Left hindlimb (tissue), 1 donor: ENCODE results near the gene ABI3.

Experiments used
- DNase-seq: peaks from one replicate; pipeline ENCODE4 v3.0.0-alpha.2; 2018

ABI3 gene

GRCh38 chr17:49198211-49198610 lies 12.3 kb upstream of the ABI3 start:
- no peak for DNase-seq

GRCh38 chr17:49200423-49201083 lies 10.0 kb upstream of the ABI3 start:
- DNase-seq, result no peak

DNA sequence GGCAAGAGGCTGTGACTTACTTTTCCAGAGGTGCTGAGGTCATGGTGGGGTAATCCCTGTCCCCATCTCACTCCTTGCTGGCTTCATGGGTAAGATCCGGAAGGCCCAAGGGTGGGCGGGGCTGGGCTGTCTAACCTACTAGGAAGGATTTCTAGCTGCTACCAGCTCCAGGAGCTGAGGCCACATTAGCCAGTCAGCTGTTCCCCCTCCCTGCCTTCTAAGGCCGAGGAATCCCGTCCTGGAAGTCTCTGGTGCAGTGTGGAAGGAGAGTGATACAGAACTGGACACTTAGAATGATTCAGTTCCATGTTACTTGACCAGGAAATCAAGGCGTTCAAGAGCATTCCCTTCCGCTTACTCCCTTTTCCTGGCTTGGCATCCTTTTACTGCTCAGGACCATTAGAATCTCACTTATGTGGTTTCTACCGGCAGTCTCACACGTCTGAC lies 9.0 kb upstream of the ABI3 start:
- no peak for DNase-seq

- no peak for DNase-seq
Observed at GRCh38 chr17:49203796-49204195, 6.7 kb upstream of the ABI3 start.

GRCh38 chr17:49204516-49204915 lies 6.0 kb upstream of the ABI3 start:
- DNase-seq, result no peak

- DNase-seq, result no peak
Observed at GRCh38 chr17:49209061-49209571, 1.4 kb upstream of the ABI3 start.

- no peak for DNase-seq
Observed at GRCh38 chr17:49213399-49213798, 2.9 kb downstream of the ABI3 start.

DNA sequence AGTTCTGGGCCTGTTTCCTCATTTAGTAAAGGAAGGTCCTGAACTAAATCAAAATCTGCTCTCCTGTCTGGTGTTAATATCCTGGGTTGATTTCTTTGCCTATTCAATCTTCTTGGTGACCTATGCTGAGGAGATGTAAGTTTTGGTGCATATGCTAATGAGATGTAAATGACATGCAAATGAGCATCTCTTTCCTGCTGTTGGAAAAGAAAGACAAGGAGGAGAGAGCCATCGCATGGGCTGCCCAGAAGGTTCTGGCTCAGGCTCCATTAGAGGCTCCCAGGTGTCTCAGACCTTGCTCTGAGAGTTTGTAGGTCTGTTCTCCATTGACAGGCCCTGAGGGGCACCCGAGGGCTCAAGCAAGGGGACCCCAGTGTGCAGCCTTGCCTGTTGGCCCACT lies 3.3 kb downstream of the ABI3 start:
- DNase-seq, result no peak

DNA sequence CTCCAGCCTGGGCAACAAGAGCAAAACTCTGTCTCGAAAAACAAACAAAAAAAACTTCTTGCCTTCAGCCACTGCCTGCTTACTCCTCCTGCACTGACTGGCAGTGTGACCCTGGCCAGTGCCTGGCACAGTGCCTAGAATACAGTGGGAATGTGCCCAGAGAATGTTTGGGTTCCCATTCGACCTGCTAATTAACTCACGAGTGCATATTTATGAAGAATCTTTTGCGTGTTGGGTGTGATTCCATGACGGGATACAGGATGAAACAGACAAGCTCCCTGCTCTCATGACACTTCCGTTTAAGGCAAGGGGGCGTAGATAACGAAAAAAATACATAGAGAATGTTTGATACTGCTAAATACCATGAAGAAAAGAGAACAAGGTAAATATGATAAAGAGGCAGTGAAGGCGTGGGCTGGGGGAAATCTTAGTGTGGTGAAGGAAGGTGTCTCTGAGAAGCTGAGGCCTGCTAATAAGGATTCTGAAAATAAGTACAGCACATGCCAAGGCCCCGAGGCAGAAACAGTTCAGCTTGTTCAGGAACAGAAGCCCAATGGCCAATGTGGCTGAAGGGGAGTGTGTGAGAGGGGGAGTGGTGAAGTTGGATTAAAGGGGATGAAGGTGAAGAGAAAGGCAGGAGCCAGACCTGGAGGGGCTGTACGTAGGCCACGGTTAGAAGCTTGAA lies 4.3 kb downstream of the ABI3 start:
- DNase-seq, result no peak

GRCh38 chr17:49216482-49216881 lies 6.0 kb downstream of the ABI3 start:
- DNase-seq, result no peak

DNA sequence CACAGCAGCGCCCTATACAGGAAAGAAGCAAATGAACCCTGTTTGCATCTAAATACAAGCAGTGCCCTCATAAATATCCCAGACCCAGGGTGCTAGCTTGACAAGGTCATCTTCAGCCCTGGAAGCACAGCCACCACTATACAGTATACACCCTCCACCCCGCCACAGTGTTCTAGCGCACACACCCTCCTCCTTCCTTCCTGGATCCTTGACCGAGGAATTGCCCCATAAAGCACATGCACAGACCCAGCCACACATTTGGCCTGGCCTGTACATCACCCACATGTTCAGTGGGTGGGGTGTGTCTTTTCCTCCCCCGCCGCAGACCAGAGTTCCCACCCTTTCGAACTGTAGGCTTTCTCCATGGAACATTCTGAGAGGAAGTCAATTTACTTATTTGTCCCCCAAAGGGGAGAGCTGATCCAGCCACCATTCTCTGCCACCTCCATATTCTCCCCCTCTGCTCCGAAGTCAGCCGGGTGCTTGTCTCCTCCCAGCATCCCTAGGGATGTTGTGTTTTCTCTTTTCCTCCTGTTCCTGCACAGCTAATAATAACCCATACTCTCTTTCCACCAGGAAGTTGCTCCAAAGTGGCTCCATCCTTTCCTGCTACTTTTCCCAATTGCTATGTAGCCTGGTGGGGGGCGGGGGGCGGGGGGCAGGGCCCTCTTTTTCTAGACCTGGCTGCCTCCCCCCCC lies 6.6 kb downstream of the ABI3 start:
- DNase-seq, result no peak

DNA sequence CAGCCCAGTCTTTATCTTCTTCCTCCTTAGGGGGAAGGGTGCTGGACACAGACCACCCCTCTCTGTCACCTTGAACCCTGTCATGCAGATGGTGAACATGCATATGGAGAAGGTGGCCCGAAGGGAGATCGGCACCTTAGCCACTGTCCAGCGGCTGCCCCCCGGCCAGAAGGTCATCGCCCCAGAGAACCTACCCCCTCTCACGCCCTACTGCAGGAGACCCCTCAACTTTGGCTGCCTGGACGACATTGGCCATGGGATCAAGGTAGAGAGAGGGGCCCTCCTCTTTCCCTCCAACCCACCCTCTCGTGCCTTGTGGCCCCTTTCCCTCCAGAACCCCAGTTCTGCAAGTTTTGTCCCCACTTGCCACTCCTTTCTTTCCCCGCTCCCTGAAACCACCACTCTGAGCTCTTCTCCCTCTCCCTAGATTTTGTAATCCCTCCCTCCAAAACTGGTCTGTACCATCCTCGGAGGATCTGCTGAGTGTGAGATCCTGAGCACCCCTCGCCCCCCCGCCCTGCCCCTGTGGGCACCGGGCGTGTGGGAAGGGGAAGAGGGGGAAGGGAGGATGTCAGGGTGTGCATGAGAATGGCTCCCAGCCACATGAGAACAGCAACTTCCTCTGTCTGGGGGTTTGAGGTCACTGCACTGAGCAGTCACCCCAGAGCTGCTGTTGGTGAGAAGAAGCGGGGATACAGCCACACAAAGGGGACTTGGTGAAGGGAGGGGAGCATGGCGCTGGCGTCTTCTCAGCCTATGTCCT lies 7.3 kb downstream of the ABI3 start:
- peak; percentile 47 for DNase-seq

DNA sequence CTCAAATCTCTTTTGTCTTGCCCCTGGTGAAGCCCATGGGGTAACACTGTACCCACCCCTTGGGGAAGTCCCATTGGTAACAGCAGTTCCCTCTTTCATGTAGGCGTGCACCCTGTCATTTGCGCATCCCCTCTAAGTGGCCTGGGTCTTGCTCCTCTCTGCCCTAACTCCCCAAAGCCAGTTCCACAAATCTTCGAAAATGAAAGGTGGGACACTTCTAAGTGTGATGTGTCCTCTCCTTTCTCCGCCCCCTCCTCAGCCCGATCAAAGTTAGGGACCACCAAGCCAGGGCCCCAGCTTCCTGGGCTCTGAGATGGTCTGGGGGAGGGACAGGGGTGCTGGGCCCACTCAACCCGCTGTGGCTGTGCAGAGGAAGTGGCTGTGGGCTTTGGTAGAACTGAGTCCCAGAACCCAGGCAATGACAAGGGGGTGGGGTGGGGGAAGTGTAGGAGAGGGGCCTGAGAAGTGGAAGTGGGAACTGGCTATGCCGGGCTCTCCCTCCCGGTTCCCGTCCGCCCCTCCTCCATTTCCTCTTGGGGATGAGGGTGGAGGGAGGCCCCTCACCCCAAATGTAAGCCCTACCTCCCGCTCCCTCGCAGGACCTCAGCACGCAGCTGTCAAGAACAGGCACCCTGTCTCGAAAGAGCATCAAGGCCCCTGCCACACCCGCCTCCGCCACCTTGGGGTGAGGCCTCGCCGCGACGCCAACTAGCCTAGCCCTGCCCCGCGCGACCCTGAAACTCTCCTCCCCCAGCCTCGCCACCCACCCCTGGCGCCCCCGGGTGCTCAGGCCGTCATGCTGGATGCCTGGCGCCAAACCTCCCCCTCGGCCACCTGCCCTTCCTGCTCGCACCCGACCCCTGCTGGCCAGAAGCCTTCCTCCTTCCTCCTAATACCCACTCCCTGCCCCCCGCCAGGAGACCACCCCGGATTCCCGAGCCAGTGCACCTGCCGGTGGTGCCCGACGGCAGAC lies 8.7 kb downstream of the ABI3 start:
- DNase-seq, result peak; percentile 51

DNA sequence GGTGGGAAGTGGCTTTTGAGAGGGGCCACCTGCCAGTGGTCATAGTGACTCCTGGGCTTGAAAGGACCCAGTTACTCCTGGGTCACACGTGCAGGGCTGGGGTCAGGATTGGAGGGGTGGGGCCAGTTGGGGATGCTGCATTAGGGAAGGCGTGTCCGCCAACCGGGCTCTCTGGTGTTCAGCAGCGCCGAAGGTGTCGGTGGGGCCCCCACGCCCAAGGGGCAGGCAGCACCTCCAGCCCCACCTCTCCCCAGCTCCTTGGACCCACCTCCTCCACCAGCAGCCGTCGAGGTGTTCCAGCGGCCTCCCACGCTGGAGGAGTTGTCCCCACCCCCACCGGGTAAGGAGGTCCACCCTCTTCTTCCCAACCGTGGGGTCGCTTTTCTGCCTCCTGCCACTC lies 9.5 kb downstream of the ABI3 start:
- peak; percentile 55 for DNase-seq

- DNase-seq, result no peak
Observed at GRCh38 chr17:49223168-49223516, 12.6 kb downstream of the ABI3 start.

DNA sequence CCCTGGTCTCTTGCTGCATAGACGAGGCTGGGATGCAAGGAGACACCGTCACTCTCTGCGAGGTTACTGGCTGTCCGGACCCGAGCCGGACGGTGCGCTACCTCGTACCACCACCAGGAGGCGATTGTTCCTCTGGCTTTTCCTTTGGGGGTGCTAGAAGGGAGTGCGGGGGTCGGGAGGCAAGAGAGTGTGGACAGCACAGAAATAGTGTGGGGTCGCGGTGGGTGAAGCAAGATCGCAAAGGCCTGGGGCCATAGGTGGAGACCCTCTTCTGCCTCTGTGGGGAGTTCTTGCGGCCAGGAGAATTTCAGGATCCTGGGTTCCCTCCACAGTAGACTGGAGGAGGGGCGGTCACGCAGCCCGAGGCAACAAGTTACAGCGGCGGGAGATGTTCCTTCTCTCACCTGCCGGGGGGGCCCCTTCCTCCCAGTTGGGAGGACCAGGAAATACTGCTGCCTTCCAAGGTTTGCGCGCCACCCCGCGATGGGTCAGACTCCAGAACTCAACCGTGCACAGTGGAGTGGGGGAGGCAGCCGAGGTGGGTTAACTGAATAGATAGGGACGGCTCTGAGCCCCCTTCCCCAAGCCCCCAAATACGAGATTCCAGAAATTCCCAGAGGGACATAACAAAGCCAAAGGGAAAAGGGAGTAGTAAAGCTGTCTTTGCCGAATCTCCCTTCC lies 13.2 kb downstream of the ABI3 start:
- peak; percentile 60 for DNase-seq

- no peak for DNase-seq
Observed at GRCh38 chr17:49224198-49224996, 13.9 kb downstream of the ABI3 start.

- DNase-seq, result no peak
Observed at GRCh38 chr17:49224997-49225337, 14.5 kb downstream of the ABI3 start.

GRCh38 chr17:49225554-49226236 lies 15.2 kb downstream of the ABI3 start:
- no peak for DNase-seq
